ENCODE data around the gene PTPRN2. TPM values are rescaled to one million over a fixed set of nuclear protein-coding genes. Genes with fewer than 3 reads are reported as not detected.
"Not testable (repeated sequence)": the region's sequence is repeated elsewhere in the genome, so short reads cannot be mapped to it uniquely, and the experiment has no call there.

PTPRN2 gene
- polyA plus RNA-seq, 4 donors: 1.6 to 11.7 (median 4.0) TPM

DNA sequence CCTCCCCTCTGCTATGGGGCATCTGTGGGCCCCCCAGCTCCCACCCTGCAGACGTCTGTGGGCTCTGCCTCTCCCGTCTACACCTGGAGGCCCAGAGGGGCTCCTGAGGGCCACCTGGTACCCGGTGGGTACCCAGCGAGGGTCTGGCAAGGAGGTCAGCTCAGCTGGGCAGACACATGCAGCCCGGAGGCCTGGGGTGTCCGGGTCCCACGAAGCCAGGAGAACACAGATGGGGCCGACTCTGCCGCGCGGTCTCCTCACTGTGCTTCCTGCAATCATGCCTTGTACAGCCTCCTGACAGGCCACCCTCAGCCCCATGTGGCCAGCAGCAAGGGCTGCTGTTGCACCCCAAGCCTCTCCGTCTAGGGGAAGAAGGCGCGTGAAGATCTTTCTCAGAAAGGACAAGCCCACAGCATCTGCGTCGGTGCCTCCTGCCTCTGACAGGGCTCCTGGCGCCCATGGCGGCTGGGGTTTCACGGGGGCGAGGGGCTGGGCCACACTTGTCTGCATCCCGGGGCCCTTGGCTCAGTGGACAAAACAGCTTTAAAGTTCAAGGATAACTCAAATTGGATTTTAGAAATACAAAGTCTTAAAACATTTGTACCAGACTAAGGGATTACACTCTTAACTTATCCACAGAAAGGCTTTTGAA lies 859.5 kb downstream of the PTPRN2 start:
- no peaks in the 10 kb centered on the region for H3K27me3 ChIP-seq (ENCODE audit: control insufficient read depth in 3 of 3, insufficient read depth in 3 of 3, low read length in 3 of 3)
- no peak overlapping the region for H3K27ac ChIP-seq (ENCODE audit: low read depth in 1 of 3, low read length in 2 of 3)
- H3K4me1 ChIP-seq (ENCODE audit: control insufficient read depth in 3 of 3, insufficient read depth in 2 of 3, low read depth in 1 of 3, low read length in 2 of 3): no peaks in the 10 kb centered on the region
- WGBS, 3 donors: 83 to 86% (median 85%) methylated on average over 20 to 21 of the region's 21 CpGs
- DNase-seq (no peak), FAIRE-seq (no peak)
- H3K4me3 ChIP-seq (ENCODE audit: low read depth in 1 of 3, low read length in 3 of 3): no peak overlapping the region
- H3K36me3 ChIP-seq (ENCODE audit: control insufficient read depth in 3 of 3, insufficient read depth in 2 of 3, low read depth in 1 of 3, low read length in 3 of 3): no peaks in the 10 kb centered on the region
- H3K9me3 ChIP-seq (ENCODE audit: control insufficient read depth in 2 of 2, insufficient read depth in 1 of 2, low read depth in 1 of 2, low read length in 1 of 2): no peaks in the 10 kb centered on the region

DNA sequence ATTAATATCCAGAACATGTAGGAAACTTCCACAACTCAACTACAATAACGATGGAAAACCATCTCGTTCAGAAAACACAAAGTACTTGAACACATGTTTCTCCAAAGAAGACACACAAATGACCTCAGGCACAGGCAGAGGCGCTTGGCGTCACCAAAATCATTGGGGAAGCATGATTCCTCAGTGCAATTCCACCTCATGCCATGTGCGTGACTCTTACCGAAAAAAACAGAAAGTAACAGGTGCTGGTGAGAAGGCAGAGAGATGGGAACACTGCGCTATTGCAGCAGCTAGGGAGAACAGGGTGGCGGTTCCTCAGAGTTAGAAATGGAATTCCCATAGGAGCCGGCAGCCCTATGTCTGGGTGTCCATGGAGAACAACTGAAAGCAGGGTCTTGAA lies 860.9 kb downstream of the PTPRN2 start:
- no peaks in the 10 kb centered on the region for H3K27me3 ChIP-seq (ENCODE audit: control insufficient read depth in 3 of 3, insufficient read depth in 3 of 3, low read length in 3 of 3)
- 84 to 93% (median 89%) methylated on average over 9 of the region's 9 CpGs for WGBS, 3 donors
- no peak for DNase-seq
- no peak overlapping the region for H3K27ac ChIP-seq (ENCODE audit: low read depth in 1 of 3, low read length in 2 of 3)
- H3K4me3 ChIP-seq (ENCODE audit: low read depth in 1 of 3, low read length in 3 of 3): no peak overlapping the region
- H3K9me3 ChIP-seq (ENCODE audit: control insufficient read depth in 2 of 2, insufficient read depth in 1 of 2, low read depth in 1 of 2, low read length in 1 of 2): no peaks in the 10 kb centered on the region
- H3K36me3 ChIP-seq (ENCODE audit: control insufficient read depth in 3 of 3, insufficient read depth in 2 of 3, low read depth in 1 of 3, low read length in 3 of 3): no peaks in the 10 kb centered on the region
- no peaks in the 10 kb centered on the region for H3K4me1 ChIP-seq (ENCODE audit: control insufficient read depth in 3 of 3, insufficient read depth in 2 of 3, low read depth in 1 of 3, low read length in 2 of 3)
- no peak for FAIRE-seq

DNA sequence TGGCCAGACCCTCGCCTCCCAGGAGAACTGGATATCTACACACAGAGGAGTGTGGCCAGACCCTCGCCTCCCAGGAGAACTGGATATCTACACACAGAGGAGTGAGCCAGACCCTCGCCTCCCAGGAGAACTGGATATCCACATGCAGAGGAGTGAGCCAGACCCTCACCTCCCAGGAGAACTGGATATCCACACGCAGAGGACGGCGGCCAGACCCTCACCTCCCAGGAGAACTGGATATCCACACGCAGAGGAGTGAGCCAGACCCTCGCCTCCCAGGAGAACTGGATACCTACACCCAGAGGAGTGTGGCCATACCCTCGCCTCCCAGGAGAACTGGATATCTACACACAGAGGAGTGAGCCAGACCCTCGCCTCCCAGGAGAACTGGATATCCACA lies 862.3 kb downstream of the PTPRN2 start:
- H3K4me3 ChIP-seq (ENCODE audit: low read depth in 1 of 3, low read length in 3 of 3); H3K9me3 ChIP-seq (ENCODE audit: control insufficient read depth in 2 of 2, insufficient read depth in 1 of 2, low read depth in 1 of 2, low read length in 1 of 2); DNase-seq; H3K36me3 ChIP-seq (ENCODE audit: control insufficient read depth in 3 of 3, insufficient read depth in 2 of 3, low read depth in 1 of 3, low read length in 3 of 3); H3K27ac ChIP-seq (ENCODE audit: low read depth in 1 of 3, low read length in 2 of 3); H3K4me1 ChIP-seq (ENCODE audit: control insufficient read depth in 3 of 3, insufficient read depth in 2 of 3, low read depth in 1 of 3, low read length in 2 of 3); FAIRE-seq; H3K27me3 ChIP-seq (ENCODE audit: control insufficient read depth in 3 of 3, insufficient read depth in 3 of 3, low read length in 3 of 3): not testable (repeated sequence)
- WGBS, 3 donors: 75 to 89% (median 82%) methylated on average over 9 to 10 of the region's 10 CpGs

DNA sequence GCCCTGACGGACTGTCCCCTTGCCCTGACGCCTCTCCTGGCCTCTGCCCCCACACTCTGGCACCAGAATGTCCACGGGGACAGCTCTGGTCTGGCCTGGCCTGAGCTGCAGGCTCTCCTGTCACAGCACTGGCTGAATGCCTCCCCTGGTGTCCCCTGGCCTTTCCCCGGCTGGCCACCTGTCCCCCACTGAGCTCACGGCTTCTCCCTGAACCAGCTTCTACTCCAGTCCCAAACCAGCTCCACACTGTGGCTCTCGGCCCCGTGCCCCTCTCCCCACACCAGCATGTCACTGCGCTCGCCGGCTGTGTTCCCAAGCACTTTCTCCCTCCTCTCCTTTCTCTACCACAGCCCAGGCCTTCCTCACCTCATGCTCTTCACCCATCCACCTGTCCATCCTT lies 864.4 kb downstream of the PTPRN2 start:
- Histone ChIP-seq H3K4me3 (ENCODE audit: low read depth in 1 of 3, low read length in 3 of 3) (no peak overlapping the region), H3K27me3 (ENCODE audit: control insufficient read depth in 3 of 3, insufficient read depth in 3 of 3, low read length in 3 of 3) (no peaks in the 10 kb centered on the region), H3K4me1 (ENCODE audit: control insufficient read depth in 3 of 3, insufficient read depth in 2 of 3, low read depth in 1 of 3, low read length in 2 of 3) (no peaks in the 10 kb centered on the region), H3K27ac (ENCODE audit: low read depth in 1 of 3, low read length in 2 of 3) (no peak overlapping the region), H3K9me3 (ENCODE audit: control insufficient read depth in 2 of 2, insufficient read depth in 1 of 2, low read depth in 1 of 2, low read length in 1 of 2) (no peaks in the 10 kb centered on the region), H3K36me3 (ENCODE audit: control insufficient read depth in 3 of 3, insufficient read depth in 2 of 3, low read depth in 1 of 3, low read length in 3 of 3) (no peaks in the 10 kb centered on the region)
- FAIRE-seq (no peak), DNase-seq (no peak)
- 71 to 83% (median 76%) methylated on average over 10 of the region's 10 CpGs for WGBS, 3 donors

DNA sequence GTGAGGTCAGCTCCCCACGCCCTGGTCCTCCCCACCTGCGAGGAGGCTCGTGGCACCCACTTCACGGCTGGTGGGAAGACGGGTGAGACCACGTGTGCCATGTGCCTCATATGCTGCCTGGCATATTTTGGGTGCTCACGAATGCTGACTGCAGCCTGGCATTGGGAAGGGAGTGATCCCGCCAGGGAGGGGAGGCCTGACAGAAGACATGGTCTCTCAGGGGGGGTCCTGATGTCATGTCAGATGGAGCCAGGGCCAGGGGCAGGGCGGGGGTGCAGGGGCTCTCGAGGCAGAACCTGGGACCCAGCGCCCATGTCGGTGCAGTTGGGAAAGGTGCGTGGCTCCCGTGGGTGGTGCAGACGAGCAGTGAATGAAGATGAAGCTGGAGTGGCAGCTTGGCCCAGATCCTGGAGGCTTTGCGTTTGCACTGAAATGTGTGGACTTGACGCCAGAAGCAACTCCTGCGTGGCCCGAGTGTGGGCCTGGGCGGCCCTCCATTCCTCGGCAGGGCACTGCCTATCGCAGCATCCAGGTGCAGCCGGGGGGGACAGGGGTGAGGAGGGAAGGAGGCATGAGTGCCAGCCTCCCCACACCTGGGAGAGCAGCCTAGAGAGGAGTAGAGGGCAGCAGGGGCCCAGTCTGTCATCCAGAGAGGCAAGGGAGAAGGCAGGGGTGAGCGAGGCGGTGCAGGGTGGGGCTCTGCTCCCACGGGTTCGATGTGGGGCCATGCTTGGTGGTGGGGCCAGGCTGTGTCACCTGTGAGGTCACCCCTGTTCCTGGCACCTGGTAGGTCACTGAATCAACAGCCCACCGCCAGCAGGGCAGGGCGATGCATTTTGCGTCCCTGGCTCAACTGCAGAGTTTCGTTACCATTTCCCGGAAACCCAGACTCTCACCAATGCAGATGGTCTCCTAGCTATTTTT lies 865.2 kb downstream of the PTPRN2 start:
- DNase-seq: no peak
- no peak for FAIRE-seq
- no peaks in the 10 kb centered on the region for H3K36me3 ChIP-seq (ENCODE audit: control insufficient read depth in 3 of 3, insufficient read depth in 2 of 3, low read depth in 1 of 3, low read length in 3 of 3)
- no peaks in the 10 kb centered on the region for H3K27me3 ChIP-seq (ENCODE audit: control insufficient read depth in 3 of 3, insufficient read depth in 3 of 3, low read length in 3 of 3)
- no peak overlapping the region for H3K4me3 ChIP-seq (ENCODE audit: low read depth in 1 of 3, low read length in 3 of 3)
- no peak overlapping the region for H3K27ac ChIP-seq (ENCODE audit: low read depth in 1 of 3, low read length in 2 of 3)
- H3K4me1 ChIP-seq (ENCODE audit: control insufficient read depth in 3 of 3, insufficient read depth in 2 of 3, low read depth in 1 of 3, low read length in 2 of 3): no peaks in the 10 kb centered on the region
- H3K9me3 ChIP-seq (ENCODE audit: control insufficient read depth in 2 of 2, insufficient read depth in 1 of 2, low read depth in 1 of 2, low read length in 1 of 2): no peaks in the 10 kb centered on the region
- 84 to 90% (median 85%) methylated on average over 32 of the region's 32 CpGs for WGBS, 3 donors

DNA sequence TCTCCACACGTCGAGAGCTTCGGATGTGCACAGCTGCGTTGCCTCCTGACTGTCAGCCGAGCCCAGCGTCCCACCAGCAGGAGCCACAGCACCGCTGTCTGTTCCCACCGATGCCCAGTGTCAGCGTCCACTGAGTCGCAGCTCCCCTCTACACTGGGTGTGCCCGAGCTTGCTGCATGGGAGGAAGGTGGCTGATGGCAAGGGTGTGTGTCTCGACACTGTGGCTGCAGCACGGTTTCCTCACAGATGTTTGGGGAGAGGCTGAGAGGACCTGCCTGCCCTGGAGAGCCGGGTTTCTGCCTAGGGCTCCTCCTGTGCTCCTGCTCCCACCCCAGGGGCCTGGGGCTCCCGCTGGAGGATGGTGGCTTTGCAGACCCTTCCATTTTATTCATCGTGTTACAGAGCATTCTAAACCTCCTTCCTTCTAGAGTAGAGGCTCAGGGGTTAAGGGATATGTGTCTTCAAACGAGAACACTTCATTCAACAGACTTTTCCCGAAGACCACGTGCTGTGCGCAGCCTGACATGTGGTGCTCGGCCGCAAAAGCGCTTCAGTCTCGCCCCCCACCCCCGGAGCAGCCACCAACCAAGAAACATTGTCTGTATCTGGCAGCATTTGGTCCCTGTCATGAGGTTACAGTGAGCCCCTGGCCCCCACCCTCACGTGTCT lies 866.0 kb downstream of the PTPRN2 start:
- Histone ChIP-seq H3K27me3 (ENCODE audit: control insufficient read depth in 3 of 3, insufficient read depth in 3 of 3, low read length in 3 of 3) (no peaks in the 10 kb centered on the region), H3K4me3 (ENCODE audit: low read depth in 1 of 3, low read length in 3 of 3) (no peak overlapping the region), H3K36me3 (ENCODE audit: control insufficient read depth in 3 of 3, insufficient read depth in 2 of 3, low read depth in 1 of 3, low read length in 3 of 3) (no peaks in the 10 kb centered on the region), H3K4me1 (ENCODE audit: control insufficient read depth in 3 of 3, insufficient read depth in 2 of 3, low read depth in 1 of 3, low read length in 2 of 3) (no peaks in the 10 kb centered on the region), H3K9me3 (ENCODE audit: control insufficient read depth in 2 of 2, insufficient read depth in 1 of 2, low read depth in 1 of 2, low read length in 1 of 2) (peaks cover 0 to 4% of the 10 kb centered on the region in 2 donors), H3K27ac (ENCODE audit: low read depth in 1 of 3, low read length in 2 of 3) (no peak overlapping the region)
- 80 to 85% (median 84%) methylated on average over 25 to 26 of the region's 26 CpGs for WGBS, 3 donors
- FAIRE-seq (no peak), DNase-seq (no peak)

DNA sequence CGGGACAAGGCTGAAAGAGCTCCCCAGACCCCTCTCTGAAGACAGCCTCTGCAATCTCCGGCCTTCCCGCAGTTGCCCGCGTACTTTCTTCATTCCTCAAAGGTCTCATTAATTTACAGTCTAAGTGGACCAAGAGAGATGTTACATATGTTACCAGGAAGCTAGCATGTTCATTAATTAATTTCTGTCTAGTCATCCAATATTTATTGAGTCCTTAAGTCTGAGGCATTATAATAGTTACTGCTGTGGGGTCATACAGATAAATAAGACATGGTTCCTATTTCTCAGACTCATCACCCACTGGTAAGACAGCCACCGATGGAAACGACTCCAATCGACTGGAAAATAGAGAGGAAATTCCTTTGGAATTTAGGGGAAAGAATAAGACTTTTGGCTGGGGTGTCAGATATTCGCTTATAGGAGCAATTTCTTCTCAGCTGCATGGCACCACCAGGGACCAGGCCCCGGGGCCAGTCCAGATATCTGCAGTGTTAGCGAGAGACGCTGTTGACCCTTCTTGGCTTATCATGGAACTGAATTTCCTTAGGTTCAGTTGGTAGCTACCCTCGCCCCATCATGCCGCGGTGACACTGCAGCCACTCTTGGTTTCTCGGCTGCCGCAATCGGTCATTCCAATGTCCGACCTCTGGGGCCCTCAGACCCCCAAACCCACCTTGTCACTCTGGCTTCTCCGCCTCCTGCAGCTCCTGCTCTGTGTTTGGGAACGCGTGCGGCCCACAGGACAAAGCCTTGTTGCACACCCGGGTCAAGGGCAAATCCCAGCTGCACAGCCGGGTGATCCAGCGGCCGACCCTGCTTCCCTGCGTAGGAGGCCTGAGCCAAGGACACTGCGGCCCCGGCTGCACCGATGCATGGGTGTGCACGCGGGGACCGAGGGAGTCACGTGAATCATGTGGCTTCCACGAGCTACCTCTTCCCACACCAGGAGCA lies 867.6 kb downstream of the PTPRN2 start:
- Histone ChIP-seq H3K4me1 (ENCODE audit: control insufficient read depth in 3 of 3, insufficient read depth in 2 of 3, low read depth in 1 of 3, low read length in 2 of 3) (no peaks in the 10 kb centered on the region), H3K27ac (ENCODE audit: low read depth in 1 of 3, low read length in 2 of 3) (no peak overlapping the region), H3K4me3 (ENCODE audit: low read depth in 1 of 3, low read length in 3 of 3) (no peak overlapping the region), H3K36me3 (ENCODE audit: control insufficient read depth in 3 of 3, insufficient read depth in 2 of 3, low read depth in 1 of 3, low read length in 3 of 3) (no peaks in the 10 kb centered on the region), H3K9me3 (ENCODE audit: control insufficient read depth in 2 of 2, insufficient read depth in 1 of 2, low read depth in 1 of 2, low read length in 1 of 2) (peaks cover 0 to 4% of the 10 kb centered on the region in 2 donors), H3K27me3 (ENCODE audit: control insufficient read depth in 3 of 3, insufficient read depth in 3 of 3, low read length in 3 of 3) (no peaks in the 10 kb centered on the region)
- no peak for DNase-seq
- FAIRE-seq: no peak
- 88 to 92% (median 89%) methylated on average over 35 to 36 of the region's 36 CpGs for WGBS, 3 donors
